ENCODE data around the gene ST3GAL6.

GRCh38 chr3:98730338-98730737 is 32.8 kb upstream of the ST3GAL6 start:
- TF ChIP-seq POLR2A (IDR thresholded peaks at IDR 0.05; ENCODE audit: extremely low read depth, insufficient read length) (no peak), CTCF (IDR thresholded peaks at IDR 0.05; ENCODE audit: low read depth, low read length) (no peak), MAX (IDR thresholded peaks at IDR 0.05; ENCODE audit: low read depth, low read length) (no peak), MYC (IDR thresholded peaks at IDR 0.05; ENCODE audit: low read depth, low read length) (no peak)

All from NB4 (cell line).